Neuronal stem cell (in vitro differentiated cells): ENCODE data around the gene ANKS1B.

Source experiments
- DNase-seq: peaks from one replicate; pipeline ENCODE4 v3.0.0-alpha.2; 2013; ENCODE audit warnings: low spot score
- H2AFZ ChIP-seq: one replicate; pipeline ENCODE4 v1.6.1; 2013; ENCODE audit warnings: mild to moderate bottlenecking, low read length, inconsistent platforms
- H2AK5ac ChIP-seq: 2 replicates; pipeline ENCODE4 v1.6.1; 2013; ENCODE audit warnings: low read depth, mild to moderate bottlenecking, inconsistent platforms, low read length, moderate library complexity, mixed read lengths
- H2BK120ac ChIP-seq: 2 replicates; pipeline ENCODE4 v1.6.1; 2013; ENCODE audit warnings: low read depth, mild to moderate bottlenecking, inconsistent platforms, low read length, moderate library complexity, mixed read lengths
- H2BK12ac ChIP-seq: one replicate; pipeline ENCODE4 v1.6.1; 2013; ENCODE audit warnings: low read length, inconsistent platforms
- H2BK15ac ChIP-seq: 2 replicates; pipeline ENCODE4 v1.6.1; 2013; ENCODE audit warnings: mild to moderate bottlenecking, low read length, inconsistent platforms, mixed read lengths
- H2BK5ac ChIP-seq: one replicate; pipeline ENCODE4 v1.6.1; 2013; ENCODE audit warnings: inconsistent platforms, mild to moderate bottlenecking, low read length, moderate library complexity
- H3K14ac ChIP-seq: one replicate; pipeline ENCODE4 v1.6.1; 2013; ENCODE audit warnings: low read length, inconsistent platforms
- H3K18ac ChIP-seq: 2 replicates; pipeline ENCODE4 v1.6.1; 2013; ENCODE audit warnings: low read length, inconsistent platforms
- H3K23ac ChIP-seq: 2 replicates; pipeline ENCODE4 v1.6.1; 2013; ENCODE audit warnings: low read depth, mild to moderate bottlenecking, mixed read lengths, low read length, inconsistent platforms; ENCODE audit not compliant: poor library complexity
- H3K27ac ChIP-seq: replicated peaks from 3 replicates; pipeline ENCODE4 v1.5.1; 2013; ENCODE audit warnings: low read length, inconsistent platforms
- H3K27me3 ChIP-seq, 3 experiments: 2 replicates each; pipeline ENCODE4 v1.6.1; 2013; ENCODE audit warnings: low read length in 3 of 3, mild to moderate bottlenecking in 2 of 3, inconsistent platforms in 1 of 3, low read depth in 1 of 3, mixed read lengths in 1 of 3, moderate library complexity in 1 of 3; ENCODE audit not compliant: control insufficient read depth in 3 of 3, insufficient read depth in 3 of 3
- H3K36me3 ChIP-seq, 2 donors: replicated peaks in 1 of 2; 2 replicates each; pipeline ENCODE4 v1.6.1; 2013; ENCODE audit warnings: low read length in 2 of 2; ENCODE audit not compliant: control insufficient read depth in 2 of 2, insufficient read depth in 2 of 2
- H3K4ac ChIP-seq: 2 replicates; pipeline ENCODE4 v1.6.1; 2013; ENCODE audit warnings: inconsistent platforms, mild to moderate bottlenecking, low read length, moderate library complexity
- H3K4me1 ChIP-seq, 2 donors: 1 replicate in 1 of 2; 2 replicates in 1 of 2; pipeline ENCODE4 v1.6.1; 2013; ENCODE audit warnings: low read length in 2 of 2, low read depth in 1 of 2; ENCODE audit not compliant: control insufficient read depth in 2 of 2, insufficient read depth in 1 of 2
- H3K4me2 ChIP-seq: one replicate; pipeline ENCODE4 v1.6.1; 2013; ENCODE audit warnings: mild to moderate bottlenecking, low read length, inconsistent platforms; ENCODE audit not compliant: insufficient read depth, poor library complexity, severe bottlenecking
- H3K4me3 ChIP-seq, 2 donors: 2 replicates each; pipeline ENCODE4 v1.5.1; 2013; ENCODE audit warnings: low read length in 2 of 2, mild to moderate bottlenecking in 2 of 2, inconsistent platforms in 1 of 2, moderate library complexity in 1 of 2
- H3K79me1 ChIP-seq: one replicate; pipeline ENCODE4 v1.6.1; 2013; ENCODE audit warnings: low read depth, mild to moderate bottlenecking, inconsistent platforms, low read length, moderate library complexity
- H3K9ac ChIP-seq: one replicate; pipeline ENCODE4 v1.6.1; 2013; ENCODE audit warnings: mild to moderate bottlenecking, low read depth, low read length, inconsistent platforms; ENCODE audit not compliant: poor library complexity
- H3K9me3 ChIP-seq, 2 donors: replicated peaks in 1 of 2; 2 replicates each; pipeline versions ENCODE3 to v1.6.1; 2013; ENCODE audit warnings: low read length in 2 of 2, mild to moderate bottlenecking in 2 of 2, inconsistent platforms in 1 of 2, low read depth in 1 of 2, mixed read lengths in 1 of 2, moderate library complexity in 1 of 2; ENCODE audit not compliant: control insufficient read depth in 2 of 2, insufficient read depth in 1 of 2
- H4K8ac ChIP-seq: one replicate; pipeline ENCODE4 v1.6.1; 2013; ENCODE audit warnings: low read depth, mild to moderate bottlenecking, inconsistent platforms, low read length, moderate library complexity
- H4K91ac ChIP-seq: one replicate; pipeline ENCODE4 v1.6.1; 2013; ENCODE audit warnings: low read length, low read depth, mild to moderate bottlenecking, inconsistent platforms; ENCODE audit not compliant: poor library complexity
- WGBS, 2 donors: extraction: QIAGEN DNeasy Blood & Tissue Kit; methylation state at CpG; one replicate each; pipeline ENCODE4 v1.1.7; 2013; ENCODE audit warnings: missing lambda C conversion rate in 2 of 2, mixed read lengths in 1 of 2; ENCODE audit not compliant: insufficient read length in 2 of 2, insufficient replicate concordance in 1 of 2; ENCODE audit errors: extremely low coverage in 2 of 2; 5-methylcytosine and 5-hydroxymethylcytosine counted together

ANKS1B gene

DNA sequence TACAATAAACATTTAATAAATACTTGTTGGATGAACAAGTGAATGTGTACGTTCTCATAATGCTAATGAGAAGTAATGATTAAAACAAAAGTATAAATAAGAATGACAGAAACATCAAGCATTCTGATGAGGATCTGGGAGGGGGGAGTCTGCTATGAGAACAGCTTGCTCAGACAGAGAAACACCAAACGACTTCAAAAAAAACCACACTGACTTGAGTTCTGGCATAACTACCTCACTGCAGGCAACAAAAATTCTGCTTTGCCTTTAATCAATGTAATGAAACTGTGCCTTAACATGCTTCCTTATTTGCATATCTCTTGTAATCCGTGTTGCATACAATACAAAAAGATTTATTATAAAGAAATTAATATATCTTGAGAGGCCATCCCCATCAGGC, 632.5 kb downstream of the ANKS1B start:
- H2AK5ac ChIP-seq = no peak overlapping the region
- H3K4me3 ChIP-seq = no peak overlapping the region
- no peak overlapping the region for H3K18ac ChIP-seq
- no peak overlapping the region for H2BK120ac ChIP-seq
- H3K9me3 ChIP-seq = no peaks in the 10 kb centered on the region
- no peaks in the 10 kb centered on the region for H3K27me3 ChIP-seq
- H3K27ac ChIP-seq = no peak overlapping the region
- no peak overlapping the region for H3K4ac ChIP-seq
- H3K9ac ChIP-seq = no peak overlapping the region
- H2AFZ ChIP-seq = no peak overlapping the region
- WGBS, 2 donors = no CpG with 5 or more reads among the region's 3 CpGs
- no peak overlapping the region for H4K8ac ChIP-seq
- H3K79me1 ChIP-seq = no peaks in the 10 kb centered on the region
- H3K23ac ChIP-seq = no peak overlapping the region
- no peak overlapping the region for H4K91ac ChIP-seq
- H3K14ac ChIP-seq = no peak overlapping the region
- no peak overlapping the region for H3K4me2 ChIP-seq
- H3K4me1 ChIP-seq = no peaks in the 10 kb centered on the region
- no peaks in the 10 kb centered on the region for H3K36me3 ChIP-seq
- H2BK5ac ChIP-seq = no peak overlapping the region
- no peak overlapping the region for H2BK15ac ChIP-seq
- DNase-seq = no peak
- no peak overlapping the region for H2BK12ac ChIP-seq

DNA sequence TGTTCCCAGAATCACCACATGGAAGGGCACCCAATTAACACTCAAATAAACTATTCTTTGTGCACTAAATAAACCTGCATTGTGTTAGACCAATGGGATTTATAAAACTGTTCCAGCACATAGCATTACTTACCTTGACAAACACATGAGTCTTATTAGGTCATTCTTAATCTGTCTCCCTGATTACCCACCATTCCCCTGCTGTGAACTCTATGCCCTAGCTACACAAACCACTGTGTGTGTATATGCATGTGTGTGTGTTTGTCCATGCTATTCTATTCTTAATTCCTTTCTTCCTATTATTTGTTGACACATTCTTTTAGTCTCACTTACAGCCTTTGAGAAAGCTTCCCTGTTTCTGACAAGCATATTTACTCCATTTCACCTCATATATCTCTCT, 640.8 kb downstream of the ANKS1B start:
- Histone ChIP-seq H2BK120ac (no peak overlapping the region), H4K8ac (no peak overlapping the region), H2BK15ac (no peak overlapping the region), H3K4me3 (no peak overlapping the region), H3K79me1 (no peaks in the 10 kb centered on the region), H3K9ac (no peak overlapping the region), H3K9me3 (no peaks in the 10 kb centered on the region), H3K27me3 (no peaks in the 10 kb centered on the region), H2BK5ac (no peak overlapping the region), H3K18ac (no peak overlapping the region), H3K4ac (no peak overlapping the region), H3K4me2 (no peak overlapping the region), H3K4me1 (peaks cover 0 to 5% of the 10 kb centered on the region in 2 donors), H3K36me3 (no peaks in the 10 kb centered on the region), H3K23ac (no peak overlapping the region), H2BK12ac (no peak overlapping the region), H2AFZ (no peak overlapping the region), H3K14ac (no peak overlapping the region), H4K91ac (no peak overlapping the region), H3K27ac (no peak overlapping the region), H2AK5ac (no peak overlapping the region)
- DNase-seq = no peak

DNA sequence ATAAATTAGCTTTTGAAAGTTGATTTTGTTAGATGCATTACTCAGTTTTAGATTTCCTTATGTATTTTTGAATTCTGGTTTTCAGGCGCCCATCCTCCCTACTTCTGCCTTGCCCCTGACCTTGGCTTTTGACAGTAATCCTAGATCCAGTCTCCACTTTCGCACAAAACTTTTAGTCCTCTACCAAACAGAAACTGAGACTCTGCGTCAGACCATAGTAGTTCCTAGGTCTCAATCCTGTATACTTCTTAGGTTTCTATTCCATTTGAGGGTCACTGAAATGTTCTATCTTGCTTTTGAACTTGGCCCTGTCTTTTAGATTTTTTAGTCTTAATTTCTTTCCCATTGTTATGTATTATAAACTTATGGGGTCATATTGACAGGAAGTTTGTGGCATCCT, 645.1 kb downstream of the ANKS1B start:
- H3K36me3 ChIP-seq = no peaks in the 10 kb centered on the region
- H3K9ac ChIP-seq = no peak overlapping the region
- H3K14ac ChIP-seq = no peak overlapping the region
- H3K27ac ChIP-seq = no peak overlapping the region
- H3K4me1 ChIP-seq = peaks cover 0 to 5% of the 10 kb centered on the region in 2 donors
- no peak overlapping the region for H2AK5ac ChIP-seq
- DNase-seq = no peak
- H2BK5ac ChIP-seq = no peak overlapping the region
- no peak overlapping the region for H3K23ac ChIP-seq
- no peaks in the 10 kb centered on the region for H3K9me3 ChIP-seq
- H4K8ac ChIP-seq = no peak overlapping the region
- no peak overlapping the region for H3K4ac ChIP-seq
- no peak overlapping the region for H4K91ac ChIP-seq
- no peak overlapping the region for H2AFZ ChIP-seq
- no peaks in the 10 kb centered on the region for H3K79me1 ChIP-seq
- no peak overlapping the region for H2BK12ac ChIP-seq
- WGBS, 2 donors = no CpG with 5 or more reads among the region's 3 CpGs
- no peaks in the 10 kb centered on the region for H3K27me3 ChIP-seq
- no peak overlapping the region for H3K4me3 ChIP-seq
- H2BK15ac ChIP-seq = no peak overlapping the region
- no peak overlapping the region for H3K18ac ChIP-seq
- no peak overlapping the region for H2BK120ac ChIP-seq
- H3K4me2 ChIP-seq = no peak overlapping the region

DNA sequence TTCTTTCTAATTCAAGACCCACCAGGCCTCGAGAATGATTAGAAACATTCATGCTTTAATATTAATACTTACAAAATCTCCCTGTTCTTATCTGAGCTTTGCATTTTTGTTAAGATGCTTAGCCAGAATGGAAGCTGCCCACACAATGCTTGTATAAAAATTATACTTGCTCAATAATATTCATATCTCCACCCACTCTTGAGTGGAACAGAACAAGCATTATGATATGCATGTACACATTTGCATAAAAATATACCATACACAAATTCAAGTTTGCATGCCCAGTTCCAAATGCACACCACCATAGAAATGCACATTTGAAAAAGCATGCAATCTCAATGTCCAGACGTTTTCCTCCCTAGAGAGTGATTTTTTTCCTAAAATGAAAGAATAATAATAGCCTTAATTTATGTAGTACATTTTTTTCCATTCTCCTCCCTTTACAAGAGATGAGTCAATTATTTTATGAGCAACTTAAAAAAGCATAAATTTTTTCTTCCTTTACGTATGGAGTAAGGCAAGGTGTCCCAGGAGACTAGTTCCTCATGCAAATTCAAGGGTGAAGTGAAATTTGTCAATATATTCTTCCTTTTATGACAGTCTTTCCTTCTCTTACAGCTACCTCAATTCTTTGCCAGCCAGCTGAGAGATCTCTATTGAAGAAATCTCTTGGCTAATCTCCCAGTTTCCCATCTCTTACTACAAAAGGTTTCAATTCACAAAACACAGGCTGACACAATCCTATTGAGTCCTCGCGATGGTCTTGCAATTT, 650.3 kb downstream of the ANKS1B start:
- no peak overlapping the region for H2AFZ ChIP-seq
- H2BK120ac ChIP-seq = no peak overlapping the region
- H2AK5ac ChIP-seq = no peak overlapping the region
- WGBS, 2 donors = no CpG with 5 or more reads among the region's 5 CpGs
- no peaks in the 10 kb centered on the region for H3K36me3 ChIP-seq
- H4K91ac ChIP-seq = no peak overlapping the region
- no peak overlapping the region for H3K14ac ChIP-seq
- H3K18ac ChIP-seq = no peak overlapping the region
- no peak overlapping the region for H3K4ac ChIP-seq
- H3K4me1 ChIP-seq = no peaks in the 10 kb centered on the region
- no peaks in the 10 kb centered on the region for H3K27me3 ChIP-seq
- H3K9ac ChIP-seq = no peak overlapping the region
- H3K9me3 ChIP-seq = no peaks in the 10 kb centered on the region
- no peak overlapping the region for H3K4me3 ChIP-seq
- no peak overlapping the region for H3K23ac ChIP-seq
- no peaks in the 10 kb centered on the region for H3K79me1 ChIP-seq
- no peak overlapping the region for H3K4me2 ChIP-seq
- no peak for DNase-seq
- H2BK5ac ChIP-seq = no peak overlapping the region
- no peak overlapping the region for H3K27ac ChIP-seq
- H4K8ac ChIP-seq = no peak overlapping the region
- H2BK12ac ChIP-seq = no peak overlapping the region
- no peak overlapping the region for H2BK15ac ChIP-seq
